ENCODE results near the gene PTTG1.

GRCh38 chr5:160477266-160477970 is 55.8 kb downstream of the PTTG1 start:
- no peak for TF ChIP-seq POLR2A (IDR thresholded peaks at IDR 0.05)
- TF ChIP-seq, protein P1, sequence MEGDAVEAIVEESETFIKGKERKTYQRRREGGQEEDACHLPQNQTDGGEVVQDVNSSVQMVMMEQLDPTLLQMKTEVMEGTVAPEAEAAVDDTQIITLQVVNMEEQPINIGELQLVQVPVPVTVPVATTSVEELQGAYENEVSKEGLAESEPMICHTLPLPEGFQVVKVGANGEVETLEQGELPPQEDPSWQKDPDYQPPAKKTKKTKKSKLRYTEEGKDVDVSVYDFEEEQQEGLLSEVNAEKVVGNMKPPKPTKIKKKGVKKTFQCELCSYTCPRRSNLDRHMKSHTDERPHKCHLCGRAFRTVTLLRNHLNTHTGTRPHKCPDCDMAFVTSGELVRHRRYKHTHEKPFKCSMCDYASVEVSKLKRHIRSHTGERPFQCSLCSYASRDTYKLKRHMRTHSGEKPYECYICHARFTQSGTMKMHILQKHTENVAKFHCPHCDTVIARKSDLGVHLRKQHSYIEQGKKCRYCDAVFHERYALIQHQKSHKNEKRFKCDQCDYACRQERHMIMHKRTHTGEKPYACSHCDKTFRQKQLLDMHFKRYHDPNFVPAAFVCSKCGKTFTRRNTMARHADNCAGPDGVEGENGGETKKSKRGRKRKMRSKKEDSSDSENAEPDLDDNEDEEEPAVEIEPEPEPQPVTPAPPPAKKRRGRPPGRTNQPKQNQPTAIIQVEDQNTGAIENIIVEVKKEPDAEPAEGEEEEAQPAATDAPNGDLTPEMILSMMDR (IDR thresholded peaks at IDR 0.05), result no peak
